Activated T-cell treated with anti-CD3 and anti-CD28 coated beads, Interleukin-2, amount 50 U/mL, for 48 hours (primary cell): ENCODE results near the gene TLK2.
"Not testable (repeated sequence)": the region's sequence is repeated elsewhere in the genome, so short reads cannot be mapped to it uniquely, and the experiment has no call there.

Source experiments
- DNase-seq, 2 experiments: peaks; one replicate each; pipeline ENCODE4 v3.0.0-alpha.2; 2020

Gene TLK2

GRCh38 chr17:62490990-62491389, 12.4 kb downstream of the TLK2 start:
- not testable (repeated sequence) for DNase-seq

GRCh38 chr17:62493049-62493655, 14.5 kb downstream of the TLK2 start:
- DNase-seq = not testable (repeated sequence)

GRCh38 chr17:62494073-62494472, 15.4 kb downstream of the TLK2 start:
- DNase-seq = peak; percentile 4 to 7

- DNase-seq = not testable (repeated sequence)
These were observed 17.7 kb downstream of the TLK2 start for GRCh38 chr17:62496344-62496743.

- not testable (repeated sequence) for DNase-seq
These were observed 20.2 kb downstream of the TLK2 start for GRCh38 chr17:62498796-62499195.

GRCh38 chr17:62500463-62500862, 21.8 kb downstream of the TLK2 start:
- not testable (repeated sequence) for DNase-seq

GRCh38 chr17:62504857-62505256, 26.2 kb downstream of the TLK2 start:
- DNase-seq = not testable (repeated sequence)

- not testable (repeated sequence) for DNase-seq
These were observed 28.7 kb downstream of the TLK2 start for GRCh38 chr17:62507191-62507836.

- DNase-seq = not testable (repeated sequence)
These were observed 31.7 kb downstream of the TLK2 start for GRCh38 chr17:62510247-62510819.

- not testable (repeated sequence) for DNase-seq
These were observed 32.4 kb downstream of the TLK2 start for GRCh38 chr17:62511014-62511413.

GRCh38 chr17:62516376-62516775, 37.8 kb downstream of the TLK2 start:
- DNase-seq = not testable (repeated sequence)

GRCh38 chr17:62521295-62521694, 42.7 kb downstream of the TLK2 start:
- not testable (repeated sequence) for DNase-seq

- not testable (repeated sequence) for DNase-seq
These were observed 45.5 kb downstream of the TLK2 start for GRCh38 chr17:62524077-62524476.

- DNase-seq = not testable (repeated sequence)
These were observed 46.7 kb downstream of the TLK2 start for GRCh38 chr17:62525317-62525716.

GRCh38 chr17:62530936-62531335, 52.3 kb downstream of the TLK2 start:
- not testable (repeated sequence) for DNase-seq

GRCh38 chr17:62536557-62536956, 57.9 kb downstream of the TLK2 start:
- not testable (repeated sequence) for DNase-seq

- DNase-seq = not testable (repeated sequence)
These were observed 62.4 kb downstream of the TLK2 start for GRCh38 chr17:62541073-62541472.

GRCh38 chr17:62543278-62543775, 64.7 kb downstream of the TLK2 start:
- DNase-seq = not testable (repeated sequence)

GRCh38 chr17:62546066-62546465, 67.4 kb downstream of the TLK2 start:
- not testable (repeated sequence) for DNase-seq

- DNase-seq = not testable (repeated sequence)
These were observed 74.4 kb downstream of the TLK2 start for GRCh38 chr17:62552851-62553659.

- not testable (repeated sequence) for DNase-seq
These were observed 78.9 kb downstream of the TLK2 start for GRCh38 chr17:62557532-62557931.

- not testable (repeated sequence) for DNase-seq
These were observed 80.3 kb downstream of the TLK2 start for GRCh38 chr17:62558941-62559340.

- not testable (repeated sequence) for DNase-seq
These were observed 82.3 kb downstream of the TLK2 start for GRCh38 chr17:62560971-62561370.
